HG03558 (cell line): ENCODE results near the gene MAST4.

ENCODE experiments used
- ATAC-seq: cut with Tn5 transposase; IDR thresholded peaks from one replicate; pipeline ENCODE4 v1.9.1; 2021; ENCODE audit warnings: moderate number of reproducible peaks; ENCODE audit not compliant: unreplicated experiment; ENCODE audit errors: extremely low read depth

Gene MAST4

GRCh38 chr5:67188274-67189078 lies 592.3 kb downstream of the MAST4 start:
- no peak for ATAC-seq

GRCh38 chr5:67189079-67189354 lies 592.8 kb downstream of the MAST4 start:
- ATAC-seq, result no peak

DNA sequence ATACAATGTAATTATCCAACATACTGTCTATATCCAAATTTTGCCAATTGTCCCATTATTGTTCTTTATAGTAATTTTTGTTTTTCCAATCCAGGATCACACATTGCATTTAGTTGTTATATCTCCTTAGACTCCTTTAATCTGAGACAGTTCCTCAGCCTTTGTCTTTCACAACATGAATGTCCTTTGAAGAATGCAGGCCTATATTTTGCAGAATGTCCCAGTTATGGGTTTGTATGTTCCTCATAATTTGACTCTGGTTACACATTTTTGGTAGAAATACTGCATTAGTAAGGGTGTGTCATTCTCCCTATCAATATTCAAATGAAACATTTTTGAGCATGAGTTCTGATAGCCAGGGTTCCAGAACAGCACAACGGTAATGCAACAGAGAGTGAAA lies 593.7 kb downstream of the MAST4 start:
- no peak for ATAC-seq

- ATAC-seq, result no peak
Measured at GRCh38 chr5:67190410-67190809, 594.2 kb downstream of the MAST4 start.

- no peak for ATAC-seq
Measured at GRCh38 chr5:67190861-67191260, 594.7 kb downstream of the MAST4 start.

- no peak for ATAC-seq
Measured at GRCh38 chr5:67192719-67193438, 596.7 kb downstream of the MAST4 start.

DNA sequence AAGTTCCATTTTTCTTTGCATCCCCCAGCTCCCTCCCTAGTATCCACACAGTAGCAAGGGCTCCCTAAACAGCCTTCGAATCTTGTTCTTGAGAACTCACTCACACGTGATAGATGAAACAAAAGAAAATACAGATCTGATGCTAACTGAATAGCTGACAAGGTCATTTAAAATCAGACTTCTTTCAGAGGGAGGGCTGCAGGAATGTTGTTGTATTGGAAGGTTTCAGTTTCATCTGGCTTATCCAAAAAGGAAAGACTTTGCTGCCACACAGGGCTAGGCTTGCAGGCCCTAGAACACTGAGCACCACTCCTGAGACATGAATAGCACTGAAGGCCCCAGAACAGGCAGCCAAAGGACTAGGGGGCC lies 597.2 kb downstream of the MAST4 start:
- ATAC-seq, result no peak

DNA sequence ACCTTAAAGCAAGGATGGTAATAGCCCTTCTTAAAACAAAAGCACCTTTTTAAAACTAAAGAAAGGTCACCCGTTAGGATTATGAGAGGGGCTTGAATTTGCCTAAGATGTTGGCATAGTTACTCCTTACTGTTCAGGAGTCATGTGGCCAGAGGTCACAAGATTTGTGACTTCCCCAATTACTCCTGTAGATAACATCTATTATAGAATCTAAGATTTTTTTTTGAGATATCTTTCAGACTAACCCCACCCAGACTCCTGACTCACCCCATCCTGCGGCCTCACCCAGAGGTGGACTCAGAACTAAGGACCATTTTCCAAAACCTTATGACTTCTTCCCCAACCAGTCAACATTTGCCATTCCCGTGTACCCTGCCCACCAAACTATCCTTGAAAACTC lies 598.0 kb downstream of the MAST4 start:
- ATAC-seq, result no peak

DNA sequence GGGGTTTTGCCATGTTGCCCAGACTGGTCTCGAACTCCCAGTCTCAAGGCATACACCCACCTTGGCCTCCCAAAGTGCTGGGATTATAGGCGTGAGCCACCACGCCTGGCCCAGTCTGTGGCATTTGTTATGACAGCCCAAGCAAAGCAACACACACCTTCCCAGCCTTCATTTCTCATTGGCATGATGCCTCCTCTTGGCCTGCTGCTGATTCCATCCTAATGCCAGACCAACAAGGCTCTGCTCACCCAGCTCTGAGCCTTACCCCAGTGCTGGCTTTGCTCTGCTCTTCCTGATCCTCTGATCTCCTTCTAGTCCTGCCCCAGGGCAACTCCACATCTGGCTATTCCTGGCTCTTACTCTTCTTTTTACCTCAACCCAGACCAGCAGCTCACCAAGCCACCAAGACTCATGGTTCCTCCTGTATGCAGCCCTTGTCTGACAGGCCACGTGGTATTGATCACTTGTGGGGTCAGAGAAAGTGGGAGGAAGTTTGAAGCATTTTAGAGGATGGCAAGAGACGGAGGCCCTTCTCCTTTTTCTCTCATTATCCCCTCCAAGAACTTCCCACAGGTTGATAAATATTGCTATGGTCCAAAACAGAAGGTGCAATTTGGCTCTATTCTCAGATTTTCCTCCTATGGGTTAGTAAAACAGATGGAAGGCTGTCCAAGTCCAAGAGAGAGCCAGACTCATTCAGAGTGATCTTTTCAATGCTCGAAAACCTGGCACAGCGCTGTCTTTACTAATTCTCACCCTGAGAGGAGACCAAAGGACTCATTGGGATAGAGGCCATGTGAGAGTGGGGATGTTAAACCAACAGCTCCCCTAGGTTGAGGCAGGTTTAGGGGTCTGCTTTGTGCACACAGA lies 599.4 kb downstream of the MAST4 start:
- no peak for ATAC-seq

DNA sequence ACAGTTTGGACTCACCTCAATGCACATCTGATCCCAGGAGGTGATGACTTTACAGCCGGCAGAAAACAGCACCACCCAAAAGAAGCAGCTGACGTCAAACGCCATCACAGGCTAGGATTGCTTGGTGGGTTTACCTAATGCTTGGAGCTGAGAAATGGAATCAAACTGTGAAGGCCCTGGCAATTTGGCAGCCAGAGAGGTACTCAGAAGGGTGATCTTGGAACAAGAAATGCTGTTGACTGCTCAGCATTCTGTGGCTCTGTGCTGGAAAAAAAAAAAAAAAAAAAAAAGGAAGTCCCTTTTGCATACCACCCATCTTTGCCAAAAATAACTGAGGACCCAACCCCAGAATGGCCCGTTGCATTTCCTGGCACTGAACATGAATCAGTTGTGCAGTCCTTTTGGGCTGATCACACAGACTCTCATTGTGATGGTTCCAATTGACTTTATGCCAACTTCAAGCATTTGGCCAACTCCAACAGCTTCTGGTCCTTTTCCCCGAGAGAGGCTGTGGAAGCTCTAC lies 600.4 kb downstream of the MAST4 start, which contains the start of gene CD180:
TSS of gene CD180 (minus strand) at position 263 of the 523 bp plus-strand sequence. CDS start at position 105, 158 bp downstream.
- ATAC-seq, result no peak

DNA sequence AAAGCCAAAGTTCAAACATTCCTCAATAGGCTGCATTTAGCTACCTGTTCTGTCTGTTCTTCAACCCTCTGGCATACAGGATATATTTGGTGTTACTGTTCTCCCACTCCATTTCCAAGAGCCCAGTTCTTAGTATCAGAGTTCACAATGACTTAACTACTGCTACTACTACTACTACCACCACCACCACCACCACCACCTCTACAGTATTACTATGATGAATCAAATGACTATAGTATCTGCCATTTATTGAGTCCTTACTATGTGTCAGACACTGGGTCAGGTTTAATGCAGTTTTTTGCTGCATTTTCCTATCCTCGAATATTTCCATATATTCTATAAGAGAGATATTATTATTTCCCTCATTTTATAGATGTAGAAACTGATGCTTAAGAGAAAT lies 601.3 kb downstream of the MAST4 start:
- ATAC-seq, result no peak

- ATAC-seq, result no peak
Measured at GRCh38 chr5:67198917-67199316, 602.7 kb downstream of the MAST4 start.

GRCh38 chr5:67199859-67200258 lies 603.7 kb downstream of the MAST4 start:
- ATAC-seq, result no peak

GRCh38 chr5:67200809-67201562 lies 604.8 kb downstream of the MAST4 start:
- ATAC-seq, result no peak

- no peak for ATAC-seq
Measured at GRCh38 chr5:67201897-67202549, 605.8 kb downstream of the MAST4 start.

DNA sequence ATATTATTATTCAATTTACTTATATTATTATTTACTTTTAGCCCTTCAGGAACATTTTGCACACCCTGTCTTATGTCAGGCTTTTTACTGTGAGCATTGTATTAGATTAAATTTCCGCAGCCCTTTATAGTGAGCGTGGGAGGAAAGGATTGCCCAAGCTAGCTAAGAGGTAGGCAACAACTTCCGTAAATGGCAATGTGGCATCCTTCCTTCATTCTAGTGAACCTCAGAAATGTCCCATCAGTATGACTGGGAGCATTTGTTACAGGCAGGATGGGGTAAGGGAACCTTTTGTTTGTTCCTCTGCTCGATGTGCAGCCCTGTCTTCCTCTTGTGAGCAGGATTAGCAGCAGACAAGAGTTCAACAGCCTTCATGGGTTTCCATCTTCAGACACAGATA lies 606.6 kb downstream of the MAST4 start:
- ATAC-seq, result no peak

DNA sequence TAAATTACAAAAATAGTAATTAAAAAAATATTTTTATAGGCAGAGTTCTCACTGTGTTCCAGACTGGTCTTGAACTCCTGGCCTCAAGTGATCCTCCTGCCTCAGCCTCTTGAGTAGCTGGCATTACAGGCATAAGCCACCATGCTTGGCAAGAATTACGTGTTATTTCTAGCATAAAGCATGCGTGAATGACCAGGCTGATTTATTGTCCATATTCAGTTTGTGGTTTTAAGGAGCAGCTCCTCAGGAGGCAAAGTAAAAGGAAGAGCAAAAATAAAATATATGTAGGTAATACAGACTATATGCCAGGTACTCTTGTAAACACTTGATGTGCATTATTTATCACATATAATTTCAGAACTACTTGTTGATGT lies 607.5 kb downstream of the MAST4 start:
- ATAC-seq, result no peak

- no peak for ATAC-seq
Measured at GRCh38 chr5:67204821-67205220, 608.6 kb downstream of the MAST4 start.

- ATAC-seq, result no peak
Measured at GRCh38 chr5:67205981-67206380, 609.8 kb downstream of the MAST4 start.

DNA sequence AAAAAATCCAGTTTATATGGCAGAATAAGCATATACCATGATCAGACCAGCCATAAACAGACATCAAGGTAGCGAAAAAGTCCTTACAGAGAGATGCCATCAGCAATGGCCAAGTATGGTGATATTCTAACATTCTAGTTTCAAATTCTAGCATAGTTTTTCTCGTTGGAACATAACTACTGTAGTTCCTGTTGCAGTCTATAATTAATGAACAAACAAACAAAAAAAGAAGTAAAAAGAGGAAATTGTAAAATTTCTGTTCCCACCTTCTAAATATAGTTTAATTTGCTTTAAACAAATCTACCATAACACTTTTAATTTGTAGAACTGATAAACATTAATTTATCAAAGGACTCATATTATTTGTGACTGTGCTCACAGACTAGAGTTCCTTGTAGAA lies 610.3 kb downstream of the MAST4 start:
- no peak for ATAC-seq
